Testis (tissue), 3 donors: Measurements from ENCODE around the gene SYT11. TPM values are rescaled to one million over a fixed set of nuclear protein-coding genes. Genes with fewer than 3 reads are reported as not detected.

Source experiments
- DNase-seq: peaks from one replicate; pipeline ENCODE4 v3.0.0-alpha.2; 2019
- H3K27ac ChIP-seq, 2 donors: fragments of 200-600 bp; sonication (generic); one replicate each; pipeline ENCODE4 v1.5.1; 2019
- H3K27me3 ChIP-seq: fragments of 200-600 bp; sonication (generic); one replicate; pipeline ENCODE4 v1.5.1; 2019
- H3K36me3 ChIP-seq: fragments of 200-600 bp; sonication (generic); one replicate; pipeline ENCODE4 v1.5.1; 2017; ENCODE audit warnings: low read depth; ENCODE audit errors: missing control alignments
- H3K4me1 ChIP-seq: fragments of 200-600 bp; sonication (generic); one replicate; pipeline ENCODE4 v1.5.1; 2019
- H3K4me3 ChIP-seq, 2 donors: fragments of 200-600 bp; sonication (generic); one replicate each; pipeline ENCODE4 v1.5.1; 2017 to 2019
- H3K9me3 ChIP-seq: fragments of 200-600 bp; sonication (generic); one replicate; pipeline ENCODE4 v1.5.1; 2017
- POLR2A ChIP-seq: fragments of 450-650 bp; IDR thresholded peaks from one replicate; pipeline ENCODE4 v1.6.1; 2017; ENCODE audit warnings: antibody characterized with exemption, mild to moderate bottlenecking, moderate library complexity
- WGBS, 2 donors: methylation state at CpG; one replicate each; pipeline ENCODE4 v1.1.5; 2018; 5-methylcytosine and 5-hydroxymethylcytosine counted together
- intact Hi-C: fragments of 100-400 bp; cut with DNase I; formaldehyde crosslinking; loops from one replicate; pipeline ENCODE4 v1.15.1; 2023; ENCODE audit warnings: low total_unique reads
- polyA plus RNA-seq: library from polyadenylated mRNA; stranded (reverse); fragments of 350-450 nt; fragmentation: Illumina TruSeq; extraction: RNeasy Lipid Tissue Mini Kit (QIAGEN cat#74804); gene quantifications from one replicate; pipeline ENCODE4 v1.2.3, GENCODE V29; 2014; ENCODE audit warnings: low read depth, low replicate concordance; ENCODE audit not compliant: insufficient read depth
- total RNA-seq, 2 donors: library from RNA; depleted of rRNA; stranded (reverse); fragments of >200 nt; gene quantifications; one replicate each; pipeline ENCODE4 v1.2.3, GENCODE V29; 2016
- TF ChIP-seq, protein P1 (sequence below), 3 experiments: fragments of 450-650 bp in 2 of 3; fragments of 200-600 bp in 1 of 3; sonication (generic) in 1 of 3; IDR thresholded peaks; one replicate each; pipeline ENCODE4 v1.5.1; 2016 to 2019; ENCODE audit warnings: antibody characterized with exemption in 3 of 3, mild to moderate bottlenecking in 2 of 3, moderate library complexity in 1 of 3

Gene SYT11
- total and polyA plus RNA-seq, 3 donors from 2014 or later: 17.9 to 23.4 (median 19.7) TPM

DNA sequence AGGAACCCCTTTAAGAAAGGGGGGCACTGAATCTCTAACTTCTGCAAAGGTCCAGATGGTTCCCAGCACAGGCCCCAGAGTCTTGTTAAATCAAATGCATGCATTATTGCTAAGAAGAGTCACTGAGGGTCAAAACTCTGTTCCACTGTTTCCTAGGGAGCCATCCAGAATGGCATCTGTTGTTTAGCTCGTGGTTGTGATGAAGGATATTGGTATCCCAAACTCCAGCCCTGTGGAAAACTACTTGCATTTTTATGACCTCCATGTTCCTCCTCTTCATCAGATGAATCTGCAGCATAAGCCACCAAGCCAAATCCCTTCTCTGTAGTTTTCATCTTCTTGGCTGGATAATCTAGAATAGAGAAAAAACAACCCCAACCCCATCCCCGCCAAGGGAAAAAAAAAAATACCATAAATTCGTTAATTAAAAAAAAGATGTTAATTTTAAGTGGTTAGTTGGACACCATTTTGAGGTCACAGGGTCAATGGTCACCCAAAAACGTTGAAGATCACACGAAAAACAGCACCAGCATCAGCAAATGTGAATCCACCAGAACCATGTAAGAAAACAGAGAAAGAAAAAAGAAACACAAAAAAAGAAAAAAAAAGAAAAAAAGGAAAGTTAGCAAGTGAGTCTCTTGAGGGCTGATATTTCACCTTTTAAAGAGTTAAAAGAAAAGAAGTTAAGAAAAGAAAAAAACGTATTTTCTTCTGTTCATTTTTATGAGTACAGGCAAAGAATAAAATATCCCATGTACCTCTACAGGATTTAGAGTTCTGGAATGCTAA lies 54.8 kb downstream of the SYT11 start:
- Histone ChIP-seq H3K36me3 (no peaks in the 10 kb centered on the region), H3K4me1 (peaks cover 5% of the 10 kb centered on the region), H3K4me3 (no peak overlapping the region), H3K9me3 (no peaks in the 10 kb centered on the region), H3K27me3 (no peaks in the 10 kb centered on the region), H3K27ac (no peak overlapping the region)
- TF ChIP-seq POLR2A: no peak
- TF ChIP-seq, protein P1, sequence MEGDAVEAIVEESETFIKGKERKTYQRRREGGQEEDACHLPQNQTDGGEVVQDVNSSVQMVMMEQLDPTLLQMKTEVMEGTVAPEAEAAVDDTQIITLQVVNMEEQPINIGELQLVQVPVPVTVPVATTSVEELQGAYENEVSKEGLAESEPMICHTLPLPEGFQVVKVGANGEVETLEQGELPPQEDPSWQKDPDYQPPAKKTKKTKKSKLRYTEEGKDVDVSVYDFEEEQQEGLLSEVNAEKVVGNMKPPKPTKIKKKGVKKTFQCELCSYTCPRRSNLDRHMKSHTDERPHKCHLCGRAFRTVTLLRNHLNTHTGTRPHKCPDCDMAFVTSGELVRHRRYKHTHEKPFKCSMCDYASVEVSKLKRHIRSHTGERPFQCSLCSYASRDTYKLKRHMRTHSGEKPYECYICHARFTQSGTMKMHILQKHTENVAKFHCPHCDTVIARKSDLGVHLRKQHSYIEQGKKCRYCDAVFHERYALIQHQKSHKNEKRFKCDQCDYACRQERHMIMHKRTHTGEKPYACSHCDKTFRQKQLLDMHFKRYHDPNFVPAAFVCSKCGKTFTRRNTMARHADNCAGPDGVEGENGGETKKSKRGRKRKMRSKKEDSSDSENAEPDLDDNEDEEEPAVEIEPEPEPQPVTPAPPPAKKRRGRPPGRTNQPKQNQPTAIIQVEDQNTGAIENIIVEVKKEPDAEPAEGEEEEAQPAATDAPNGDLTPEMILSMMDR (IDR thresholded peaks at IDR 0.05): no peak
- WGBS, 2 donors: 70 to 80% methylated on average over 6 of the region's 6 CpGs
- intact Hi-C loops: no loop called here
- DNase-seq: no peak

DNA sequence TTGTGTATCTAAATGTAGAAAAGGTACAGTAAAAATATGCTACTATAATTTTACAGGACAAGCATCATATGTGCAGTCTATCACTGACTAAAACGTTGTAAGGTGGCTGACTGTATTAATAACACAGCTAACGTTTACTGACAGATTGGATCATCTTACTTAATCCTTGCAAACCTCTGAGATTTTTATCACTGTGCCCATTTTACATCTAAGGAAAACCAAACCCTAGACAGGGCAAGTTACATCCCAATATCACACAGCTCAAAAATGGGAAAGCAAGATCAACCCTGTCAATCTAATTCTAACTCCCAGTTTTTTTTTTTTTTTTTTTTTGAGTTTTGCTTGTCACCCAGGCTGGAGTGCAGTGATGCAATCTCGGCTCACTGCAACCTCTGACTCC lies 59.3 kb downstream of the SYT11 start:
- intact Hi-C loops: no loop called here
- DNase-seq: no peak
- whole genome bisulfite sequencing, 2 donors: 72 to 76% methylated on average over 3 of the region's 3 CpGs
- Histone ChIP-seq H3K27me3 (no peaks in the 10 kb centered on the region), H3K36me3 (no peaks in the 10 kb centered on the region), H3K9me3 (no peaks in the 10 kb centered on the region), H3K27ac (no peak overlapping the region), H3K4me1 (no peaks in the 10 kb centered on the region), H3K4me3 (no peak overlapping the region)
- TF ChIP-seq POLR2A: no peak
- TF ChIP-seq, protein P1 (IDR thresholded peaks at IDR 0.05): no peak

GRCh38 chr1:155919801-155920200 lies 60.4 kb downstream of the SYT11 start:
- no peak overlapping the region for H3K27ac ChIP-seq
- TF ChIP-seq, protein P1 (IDR thresholded peaks at IDR 0.05): no peak
- no peak for TF ChIP-seq POLR2A
- WGBS, 2 donors: 89 to 98% methylated on average over 2 of the region's 2 CpGs
- no peaks in the 10 kb centered on the region for H3K36me3 ChIP-seq
- no peak overlapping the region for H3K4me3 ChIP-seq
- intact Hi-C loops: no loop called here
- no peaks in the 10 kb centered on the region for H3K4me1 ChIP-seq
- no peak for DNase-seq
- no peaks in the 10 kb centered on the region for H3K9me3 ChIP-seq
- H3K27me3 ChIP-seq: no peaks in the 10 kb centered on the region

DNA sequence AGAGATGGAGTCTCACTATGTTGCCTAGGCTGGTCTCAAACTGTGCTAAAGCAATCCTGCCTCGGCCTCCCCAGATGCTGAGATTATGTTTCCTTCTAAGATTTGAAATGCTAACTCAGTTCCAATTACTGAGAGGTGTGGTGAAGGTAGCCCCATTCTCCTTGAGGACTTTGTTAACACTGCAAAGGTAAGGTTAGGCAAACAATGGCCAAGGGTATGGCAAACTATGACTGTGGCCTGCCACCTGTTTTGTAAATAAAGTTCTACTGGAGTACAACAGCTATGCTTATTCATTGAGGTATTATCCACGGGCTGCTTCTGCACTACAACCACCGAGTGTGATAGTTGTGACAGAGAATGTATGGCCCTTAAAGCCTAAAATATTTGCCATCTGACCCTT lies 61.4 kb downstream of the SYT11 start:
- Histone ChIP-seq H3K4me1 (no peaks in the 10 kb centered on the region), H3K27me3 (no peaks in the 10 kb centered on the region), H3K27ac (no peak overlapping the region), H3K36me3 (no peaks in the 10 kb centered on the region), H3K4me3 (no peak overlapping the region), H3K9me3 (no peaks in the 10 kb centered on the region)
- TF ChIP-seq POLR2A: no peak
- TF ChIP-seq, protein P1 (IDR thresholded peaks at IDR 0.05): no peak
- intact Hi-C loops: no loop called here
- no peak for DNase-seq
- 93 to 94% methylated on average over 3 of the region's 3 CpGs for WGBS, 2 donors

- no peak overlapping the region for H3K4me3 ChIP-seq
- no peaks in the 10 kb centered on the region for H3K27me3 ChIP-seq
- WGBS, 2 donors: 84 to 95% methylated on average over 2 of the region's 2 CpGs
- DNase-seq: no peak
- no peak overlapping the region for H3K27ac ChIP-seq
- H3K9me3 ChIP-seq: no peaks in the 10 kb centered on the region
- H3K36me3 ChIP-seq: no peaks in the 10 kb centered on the region
- TF ChIP-seq POLR2A: no peak
- TF ChIP-seq, protein P1 (IDR thresholded peaks at IDR 0.05): no peak
- intact Hi-C loops: no loop called here
- H3K4me1 ChIP-seq: peaks cover 6% of the 10 kb centered on the region
Measured at GRCh38 chr1:155925506-155925905, 66.1 kb downstream of the SYT11 start.
